NB4 (cell line): ENCODE measurements around the gene MIDN.
A peak's percentile ranks its signal among the peaks of the same experiment; 100 is the strongest.

Source experiments
- DNase-seq: peaks from one replicate; pipeline ENCODE4 v3.0.0; 2010; ENCODE audit warnings: low read depth
- H3K4me3 ChIP-seq: one replicate; pipeline ENCODE4 v1.5.1; 2011; ENCODE audit warnings: mild to moderate bottlenecking, low read depth, low read length, moderate library complexity
- MYC ChIP-seq: IDR thresholded peaks from 2 replicates; pipeline ENCODE4 v1.6.1; 2011; ENCODE audit warnings: low read depth, low read length
- POLR2A ChIP-seq: IDR thresholded peaks from 2 replicates; pipeline ENCODE4 v1.6.1; 2011; ENCODE audit warnings: mild to moderate bottlenecking; ENCODE audit not compliant: insufficient read length; ENCODE audit errors: extremely low read depth
- TF ChIP-seq, protein P1 (sequence below): IDR thresholded peaks from 2 replicates; pipeline ENCODE4 v1.6.1; 2011; ENCODE audit warnings: low read depth, low read length
- TF ChIP-seq, protein P2 (sequence below): IDR thresholded peaks from one replicate; pipeline ENCODE4 v1.5.1; 2012; ENCODE audit warnings: low read depth, low read length

MIDN gene

DNA sequence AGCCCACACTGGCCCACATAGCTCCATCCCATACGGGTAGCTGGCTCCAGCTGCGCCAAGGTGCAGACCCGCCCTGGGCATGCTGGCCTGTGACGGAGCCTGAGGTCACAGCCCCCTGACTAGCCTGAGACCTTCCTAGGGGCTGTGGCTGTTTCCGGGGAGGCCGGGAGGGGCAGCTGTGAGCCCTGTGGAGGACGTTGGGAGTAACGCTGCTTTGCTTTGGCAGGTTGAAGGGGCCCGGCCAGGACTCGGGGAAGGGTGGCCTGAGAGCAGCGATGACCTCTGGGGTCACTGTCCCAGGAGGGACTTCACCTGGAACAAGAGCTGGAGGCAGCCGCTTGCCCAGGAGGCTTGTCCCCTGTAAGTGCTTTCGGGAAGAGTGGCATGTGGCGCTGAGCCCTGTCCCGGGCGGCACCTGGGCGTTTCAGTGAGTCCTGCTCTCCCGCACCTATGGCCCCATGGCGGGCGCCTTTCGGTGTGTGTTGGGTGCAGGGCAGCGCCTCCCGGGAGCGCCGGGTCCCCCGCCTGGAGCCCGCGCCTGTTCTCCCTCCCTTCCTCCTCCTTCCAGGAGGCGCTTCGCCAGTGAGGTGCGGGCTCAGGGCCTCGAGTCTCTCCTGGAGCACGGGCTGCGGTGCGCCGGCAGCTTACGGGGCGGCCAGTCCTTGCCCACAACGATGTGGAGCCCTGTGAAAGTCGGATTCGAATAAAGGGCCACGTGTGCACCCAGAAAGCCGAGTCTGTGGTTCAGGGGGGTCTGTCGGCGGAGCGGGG is 25.9 kb downstream of the MIDN start:
- TF ChIP-seq POLR2A (no peak), MYC (no peak)
- TF ChIP-seq, protein P1, sequence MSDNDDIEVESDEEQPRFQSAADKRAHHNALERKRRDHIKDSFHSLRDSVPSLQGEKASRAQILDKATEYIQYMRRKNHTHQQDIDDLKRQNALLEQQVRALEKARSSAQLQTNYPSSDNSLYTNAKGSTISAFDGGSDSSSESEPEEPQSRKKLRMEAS: no peak
- TF ChIP-seq, protein P2, sequence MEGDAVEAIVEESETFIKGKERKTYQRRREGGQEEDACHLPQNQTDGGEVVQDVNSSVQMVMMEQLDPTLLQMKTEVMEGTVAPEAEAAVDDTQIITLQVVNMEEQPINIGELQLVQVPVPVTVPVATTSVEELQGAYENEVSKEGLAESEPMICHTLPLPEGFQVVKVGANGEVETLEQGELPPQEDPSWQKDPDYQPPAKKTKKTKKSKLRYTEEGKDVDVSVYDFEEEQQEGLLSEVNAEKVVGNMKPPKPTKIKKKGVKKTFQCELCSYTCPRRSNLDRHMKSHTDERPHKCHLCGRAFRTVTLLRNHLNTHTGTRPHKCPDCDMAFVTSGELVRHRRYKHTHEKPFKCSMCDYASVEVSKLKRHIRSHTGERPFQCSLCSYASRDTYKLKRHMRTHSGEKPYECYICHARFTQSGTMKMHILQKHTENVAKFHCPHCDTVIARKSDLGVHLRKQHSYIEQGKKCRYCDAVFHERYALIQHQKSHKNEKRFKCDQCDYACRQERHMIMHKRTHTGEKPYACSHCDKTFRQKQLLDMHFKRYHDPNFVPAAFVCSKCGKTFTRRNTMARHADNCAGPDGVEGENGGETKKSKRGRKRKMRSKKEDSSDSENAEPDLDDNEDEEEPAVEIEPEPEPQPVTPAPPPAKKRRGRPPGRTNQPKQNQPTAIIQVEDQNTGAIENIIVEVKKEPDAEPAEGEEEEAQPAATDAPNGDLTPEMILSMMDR: no peak

DNA sequence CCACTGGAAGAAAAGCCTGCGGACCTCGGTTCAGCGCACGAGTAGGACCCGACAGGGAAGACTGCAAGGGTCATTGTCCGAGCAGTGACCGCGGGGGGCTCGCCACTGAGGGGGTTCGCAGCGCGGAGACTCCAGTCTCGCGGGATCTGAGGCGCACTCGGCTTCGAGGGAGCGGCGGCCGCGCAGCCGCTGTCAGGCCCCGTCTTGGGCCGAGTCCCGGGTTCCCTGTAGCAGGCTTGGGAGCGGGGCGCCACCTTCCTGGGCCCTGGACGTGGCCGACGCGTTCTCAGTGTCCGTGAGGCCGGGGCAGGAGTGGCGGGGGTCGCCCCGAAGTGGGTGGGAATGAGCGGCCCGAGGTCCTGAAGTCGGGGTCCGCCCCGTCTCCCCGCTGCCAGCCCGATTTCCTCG is 26.5 kb downstream of the MIDN start:
- peak overlapping the region; percentile 28 for H3K4me3 ChIP-seq
- DNase-seq: no peak
- TF ChIP-seq MYC: no peak
- TF ChIP-seq, protein P2: no peak
- TF ChIP-seq, protein P1: no peak
- TF ChIP-seq POLR2A: no peak

More for the DNA sequence above, 25.9 kb downstream of the MIDN start:
- H3K4me3 ChIP-seq: no peak overlapping the region
- no peak for DNase-seq

DNA sequence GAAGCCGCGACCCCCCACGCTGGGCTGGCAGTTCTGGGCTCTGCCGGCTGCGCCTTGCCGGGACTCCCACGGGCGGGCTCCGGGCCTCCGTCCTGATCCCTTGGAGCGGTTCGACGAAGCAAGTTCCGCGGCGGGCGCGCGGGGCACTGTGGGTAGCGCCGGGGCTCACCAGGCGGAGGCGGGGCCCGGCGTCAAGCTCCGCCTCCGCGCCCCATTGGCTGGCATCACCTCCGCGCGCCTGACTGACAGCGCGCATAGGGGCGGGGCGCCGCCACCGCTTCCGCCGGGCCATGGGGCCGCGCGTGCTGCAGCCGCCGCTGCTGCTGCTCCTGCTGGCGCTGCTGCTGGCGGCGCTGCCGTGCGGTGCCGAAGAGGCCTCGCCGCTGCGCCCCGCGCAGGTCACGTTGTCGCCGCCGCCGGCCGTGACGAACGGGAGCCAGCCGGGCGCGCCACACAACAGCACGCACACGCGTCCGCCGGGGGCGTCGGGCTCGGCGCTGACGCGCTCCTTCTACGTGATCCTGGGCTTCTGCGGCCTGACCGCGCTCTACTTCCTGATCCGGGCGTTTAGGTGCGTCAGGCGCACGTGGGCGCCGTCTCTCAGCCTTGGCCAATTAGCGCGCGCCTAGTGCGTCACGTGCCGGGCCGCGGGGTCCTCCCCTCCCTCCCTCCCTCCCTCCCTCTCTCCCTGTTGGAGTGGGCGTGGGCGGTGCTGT is 27.0 kb downstream of the MIDN start, which contains the start of gene FAM174C:
Gene FAM174C, plus strand, starts transcription at position 271 of the 716 bp plus-strand sequence. Its CDS starts 20 bp downstream, at position 291.
- TF ChIP-seq MYC: peak; percentile 84
- peak; percentile 64 for TF ChIP-seq POLR2A
- TF ChIP-seq, protein P1: peak; percentile 96
- TF ChIP-seq, protein P2: no peak
- peak within 1 kb of the TSS; percentile 64 for H3K4me3 ChIP-seq
- peak; percentile 95 for DNase-seq

DNA sequence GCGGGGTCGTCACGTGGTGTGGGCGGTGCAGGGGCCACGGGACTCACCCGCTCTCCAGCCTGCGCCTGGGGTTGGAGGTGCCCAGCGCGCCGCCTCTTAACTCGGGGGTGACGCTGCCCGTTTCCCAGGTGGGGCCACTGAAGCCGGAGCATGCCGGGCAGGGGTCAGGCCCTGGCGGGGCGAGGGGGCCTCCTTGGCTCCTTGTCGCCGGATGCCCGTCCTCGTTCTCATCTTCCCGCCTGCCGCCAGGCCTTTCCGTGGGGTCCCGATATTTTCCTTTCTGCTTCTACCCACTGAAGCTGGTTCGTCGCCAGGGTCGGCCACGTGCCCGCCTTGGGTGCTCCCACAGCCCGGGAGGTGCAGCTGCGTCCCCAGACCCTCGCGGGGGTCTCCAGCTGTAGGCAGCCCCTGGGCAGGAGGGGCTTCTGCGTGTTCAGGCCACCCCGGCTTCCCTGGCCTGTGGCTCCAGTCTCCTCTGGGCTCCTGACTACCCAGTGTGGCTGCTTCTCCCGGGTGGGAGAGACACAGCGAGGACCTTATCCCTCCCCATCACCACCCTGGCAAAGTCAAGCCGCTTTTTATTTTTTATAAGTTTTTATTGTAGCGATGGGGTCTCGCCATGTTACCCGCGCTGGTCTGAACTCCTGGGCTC is 27.7 kb downstream of the MIDN start:
- no peak for DNase-seq
- H3K4me3 ChIP-seq: peak overlapping the region; percentile 64
- TF ChIP-seq, protein P2: no peak
- no peak; the same call in 1 of the 2 replicates for TF ChIP-seq MYC
- TF ChIP-seq, protein P1: no peak
- no peak for TF ChIP-seq POLR2A

DNA sequence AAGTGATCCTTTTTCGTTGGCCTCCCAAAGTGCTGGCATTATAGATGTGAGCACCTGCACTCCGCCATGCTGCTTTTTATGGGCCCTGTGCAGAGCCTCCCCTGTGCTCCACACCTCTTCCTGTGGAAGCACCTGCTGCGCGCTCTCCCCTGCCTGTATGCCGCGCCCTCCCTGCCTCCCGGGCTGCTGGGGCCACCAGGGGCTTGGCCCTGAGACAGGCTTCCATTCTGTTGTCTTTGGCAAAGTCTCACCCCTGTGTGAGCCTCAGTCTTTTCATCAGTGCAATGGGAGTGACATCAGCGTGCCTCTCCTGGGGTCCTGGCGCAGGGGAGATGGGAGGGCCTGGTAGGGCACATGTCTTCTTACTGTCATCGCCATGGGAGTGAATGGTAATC is 28.2 kb downstream of the MIDN start:
- no peak for DNase-seq
- peak overlapping the region; percentile 64 for H3K4me3 ChIP-seq
- TF ChIP-seq POLR2A: no peak
- TF ChIP-seq, protein P2: no peak
- TF ChIP-seq MYC: no peak
